Transverse colon (tissue), 4 donors: ENCODE measurements around the gene TRIP12. TPM values are rescaled to one million over a fixed set of nuclear protein-coding genes. Genes with fewer than 3 reads are reported as not detected.

Experiments
- DNase-seq: peaks from one replicate; pipeline ENCODE4 v3.0.0-alpha.2; 2019
- H3K27ac ChIP-seq, 4 donors: fragments of 200-600 bp; sonication (generic); 2 replicates each; pipeline ENCODE4 v1.5.1; 2016 to 2018; ENCODE audit warnings: inconsistent platforms in 4 of 4
- H3K27me3 ChIP-seq: fragments of 200-600 bp; sonication (generic); 2 replicates; pipeline ENCODE4 v1.5.1; 2017; ENCODE audit warnings: inconsistent platforms
- H3K36me3 ChIP-seq, 4 donors: fragments of 200-600 bp; sonication (generic); 2 replicates each; pipeline ENCODE4 v1.5.1; 2017 to 2019; ENCODE audit warnings: inconsistent platforms in 4 of 4
- H3K4me1 ChIP-seq, 4 donors: fragments of 200-600 bp; sonication (generic); 2 replicates each; pipeline ENCODE4 v1.5.1; 2017 to 2020; ENCODE audit warnings: inconsistent platforms in 4 of 4
- H3K4me3 ChIP-seq, 4 donors: fragments of 200-600 bp; sonication (generic); 1 replicate in 1 of 4; 2 replicates in 3 of 4; pipeline versions ENCODE4 v1.5.1 to v1.6.1; 2017 to 2019; ENCODE audit warnings: inconsistent platforms in 4 of 4
- H3K9me3 ChIP-seq, 2 donors: fragments of 200-600 bp; sonication (generic); 2 replicates each; pipeline ENCODE4 v1.5.1; 2017 to 2019; ENCODE audit warnings: inconsistent platforms in 2 of 2
- CTCF ChIP-seq, 5 experiments: fragments of 200-600 bp in 3 of 5; fragments of 450-650 bp in 2 of 5; sonication (generic) in 3 of 5; IDR thresholded peaks; 1 replicate in 2 of 5; 2 replicates in 3 of 5; pipeline ENCODE4 v1.5.1; 2016 to 2017; ENCODE audit warnings: antibody characterized with exemption in 5 of 5, inconsistent platforms in 3 of 5, mild to moderate bottlenecking in 2 of 5, moderate library complexity in 1 of 5
- EP300 ChIP-seq: sonication (generic); formaldehyde crosslinking; IDR thresholded peaks from one replicate; pipeline ENCODE4 v1.6.1; 2017; ENCODE audit warnings: antibody characterized with exemption, low read depth
- POLR2A ChIP-seq: fragments of 450-650 bp; IDR thresholded peaks from one replicate; pipeline ENCODE4 v1.6.1; 2016; ENCODE audit warnings: antibody characterized with exemption, mild to moderate bottlenecking, moderate library complexity
- POLR2AphosphoS5 ChIP-seq, 3 donors: sonication (generic); formaldehyde crosslinking; IDR thresholded peaks; one replicate each; pipeline ENCODE4 v1.6.1; 2016; ENCODE audit warnings: antibody characterized with exemption in 3 of 3
- WGBS, 2 donors: methylation state at CpG; one replicate each; pipeline ENCODE4 v1.1.5; 2018; ENCODE audit warnings: low coverage in 1 of 2; 5-methylcytosine and 5-hydroxymethylcytosine counted together
- in situ Hi-C, 4 donors: fragments of 200-750 bp; cut with MboI; loops; one replicate each; pipeline versions ENCODE4 v1.15.0 to v1.15.1; 2017; ENCODE audit warnings: low sequenced_read_pairs in 3 of 4, low pct_ligation_motif_present in 1 of 4, low pct_unique_long_range_greater_than_20kb in 1 of 4
- intact Hi-C: fragments of 100-400 bp; cut with DNase I; formaldehyde crosslinking; loops from one replicate; pipeline ENCODE4 v1.15.1; 2023; ENCODE audit warnings: low total_unique reads
- total RNA-seq, 4 donors: library from RNA; depleted of rRNA; stranded (reverse); fragments of >200 nt; gene quantifications; one replicate each; pipeline ENCODE4 v1.1.0, GENCODE V29; 2016

Gene TRIP12
- total RNA-seq, 4 donors from 2014 or later: 143 to 238 (median 158) TPM

GRCh38 chr2:229858351-229858750 lies 63.5 kb downstream of the TRIP12 start:
- intact Hi-C loops: no loop called here

GRCh38 chr2:229857634-229858033 lies 64.2 kb downstream of the TRIP12 start:
- TF ChIP-seq EP300: no peak
- TF ChIP-seq POLR2AphosphoS5 (IDR thresholded peaks at IDR 0.05): no peak
- no peak for TF ChIP-seq CTCF (IDR thresholded peaks at IDR 0.05)
- no peak for TF ChIP-seq POLR2A
- WGBS, 2 donors: 63 to 84% methylated on average over 1 of the region's 1 CpG
- Histone ChIP-seq H3K27ac (no peak overlapping the region), H3K4me3 (no peak overlapping the region), H3K9me3 (no peaks in the 10 kb centered on the region), H3K27me3 (no peaks in the 10 kb centered on the region), H3K36me3 (peaks cover 0 to 21% (median 6%) of the 10 kb centered on the region in 4 donors), H3K4me1 (peaks cover 0 to 7% (median 2%) of the 10 kb centered on the region in 4 donors)
- in situ Hi-C loops: no loop called here
- DNase-seq: no peak
- intact Hi-C loops: no loop called here

More at GRCh38 chr2:229858351-229858750, 63.5 kb downstream of the TRIP12 start:
- Histone ChIP-seq H3K27ac (no peak overlapping the region), H3K9me3 (no peaks in the 10 kb centered on the region), H3K4me1 (peaks cover 0 to 7% (median 2%) of the 10 kb centered on the region in 4 donors), H3K4me3 (no peak overlapping the region), H3K27me3 (no peaks in the 10 kb centered on the region), H3K36me3 (peaks cover 0 to 21% (median 6%) of the 10 kb centered on the region in 4 donors)
- no peak for DNase-seq
- TF ChIP-seq CTCF (IDR thresholded peaks at IDR 0.05) (no peak), POLR2A (no peak), POLR2AphosphoS5 (IDR thresholded peaks at IDR 0.05) (no peak), EP300 (no peak)
- in situ Hi-C loops: no loop called here
- WGBS, 2 donors: 95 to 98% methylated on average over 3 of the region's 3 CpGs

- H3K27ac ChIP-seq: no peak overlapping the region
- in situ Hi-C loops (no loop called here), intact Hi-C loops (no loop called here)
- peaks cover 0 to 7% (median 3%) of the 10 kb centered on the region in 4 donors for H3K4me1 ChIP-seq
- no peak for DNase-seq
- H3K9me3 ChIP-seq: no peaks in the 10 kb centered on the region
- H3K27me3 ChIP-seq: no peaks in the 10 kb centered on the region
- H3K36me3 ChIP-seq: peaks cover 0 to 21% (median 6%) of the 10 kb centered on the region in 4 donors
- TF ChIP-seq POLR2A (no peak), CTCF (IDR thresholded peaks at IDR 0.05) (no peak), POLR2AphosphoS5 (IDR thresholded peaks at IDR 0.05) (no peak), EP300 (no peak)
- no peak overlapping the region for H3K4me3 ChIP-seq
Observed at GRCh38 chr2:229856413-229856812, 65.4 kb downstream of the TRIP12 start.

GRCh38 chr2:229855116-229855515 lies 66.7 kb downstream of the TRIP12 start:
- Histone ChIP-seq H3K4me1 (peaks cover 0 to 4% (median 0%) of the 10 kb centered on the region in 4 donors), H3K27ac (no peak overlapping the region), H3K9me3 (no peaks in the 10 kb centered on the region), H3K36me3 (peaks cover 0 to 21% (median 6%) of the 10 kb centered on the region in 4 donors), H3K4me3 (no peak overlapping the region), H3K27me3 (no peaks in the 10 kb centered on the region)
- no peak for DNase-seq
- TF ChIP-seq POLR2A (no peak), CTCF (IDR thresholded peaks at IDR 0.05) (no peak), EP300 (no peak), POLR2AphosphoS5 (IDR thresholded peaks at IDR 0.05) (no peak)
- intact Hi-C loops: no loop called here
- WGBS, 2 donors: 93 to 94% methylated on average over 3 to 5 of the region's 5 CpGs
- in situ Hi-C loops: no loop called here
